Thyroid gland (tissue), 4 donors: ENCODE measurements around the gene NPAS1. TPM values are rescaled to one million over a fixed set of nuclear protein-coding genes. Genes with fewer than 3 reads are reported as not detected.

ENCODE experiments used
- DNase-seq, 2 donors: peaks; one replicate each; pipeline ENCODE4 v3.0.0-alpha.2; 2019
- H3K27ac ChIP-seq, 3 donors: fragments of 200-600 bp; sonication (generic); 1 replicate in 2 of 3; 2 replicates in 1 of 3; pipeline ENCODE4 v1.5.1; 2016 to 2019; ENCODE audit warnings: mild to moderate bottlenecking in 1 of 3, moderate library complexity in 1 of 3
- H3K27me3 ChIP-seq: fragments of 200-600 bp; sonication (generic); one replicate; pipeline ENCODE4 v1.5.1; 2019
- H3K36me3 ChIP-seq, 2 donors: fragments of 200-600 bp; sonication (generic); one replicate each; pipeline ENCODE4 v1.5.1; 2016 to 2019
- H3K4me1 ChIP-seq, 2 donors: fragments of 200-600 bp; sonication (generic); one replicate each; pipeline ENCODE4 v1.5.1; 2017 to 2019
- H3K4me3 ChIP-seq, 3 donors: fragments of 200-600 bp; sonication (generic); replicated peaks in 1 of 3; 1 replicate in 2 of 3; 2 replicates in 1 of 3; pipeline ENCODE4 v1.5.1; 2016; ENCODE audit warnings: mild to moderate bottlenecking in 1 of 3
- H3K9me3 ChIP-seq: fragments of 200-600 bp; sonication (generic); one replicate; pipeline ENCODE4 v1.5.1; 2017
- POLR2A ChIP-seq, 2 donors: fragments of 450-650 bp; IDR thresholded peaks; one replicate each; pipeline ENCODE4 v1.6.1; 2017; ENCODE audit warnings: antibody characterized with exemption in 2 of 2, mild to moderate bottlenecking in 2 of 2, moderate library complexity in 1 of 2
- WGBS, 2 donors: methylation state at CpG; one replicate each; pipeline ENCODE4 v1.1.5; 2017; 5-methylcytosine and 5-hydroxymethylcytosine counted together
- intact Hi-C: fragments of 100-400 bp; cut with DNase I; formaldehyde crosslinking; loops from one replicate; pipeline ENCODE4 v1.15.1; 2023
- total RNA-seq, 4 donors: library from RNA; depleted of rRNA; stranded (reverse); fragments of >200 nt; gene quantifications; one replicate each; pipeline ENCODE4 v1.2.3, GENCODE V29; 2016
- TF ChIP-seq, protein P1 (sequence below), 6 experiments: fragments of 200-600 bp in 3 of 6; fragments of 450-650 bp in 3 of 6; sonication (generic) in 3 of 6; IDR thresholded peaks; one replicate each; pipeline ENCODE4 v1.5.1; 2016 to 2019; ENCODE audit warnings: antibody characterized with exemption in 6 of 6, mild to moderate bottlenecking in 2 of 6, inconsistent platforms in 1 of 6, moderate library complexity in 1 of 6

The NPAS1 gene
- total RNA-seq, 4 donors from 2014 or later, result 0.56 to 0.71 TPM; not detected in 2

DNA sequence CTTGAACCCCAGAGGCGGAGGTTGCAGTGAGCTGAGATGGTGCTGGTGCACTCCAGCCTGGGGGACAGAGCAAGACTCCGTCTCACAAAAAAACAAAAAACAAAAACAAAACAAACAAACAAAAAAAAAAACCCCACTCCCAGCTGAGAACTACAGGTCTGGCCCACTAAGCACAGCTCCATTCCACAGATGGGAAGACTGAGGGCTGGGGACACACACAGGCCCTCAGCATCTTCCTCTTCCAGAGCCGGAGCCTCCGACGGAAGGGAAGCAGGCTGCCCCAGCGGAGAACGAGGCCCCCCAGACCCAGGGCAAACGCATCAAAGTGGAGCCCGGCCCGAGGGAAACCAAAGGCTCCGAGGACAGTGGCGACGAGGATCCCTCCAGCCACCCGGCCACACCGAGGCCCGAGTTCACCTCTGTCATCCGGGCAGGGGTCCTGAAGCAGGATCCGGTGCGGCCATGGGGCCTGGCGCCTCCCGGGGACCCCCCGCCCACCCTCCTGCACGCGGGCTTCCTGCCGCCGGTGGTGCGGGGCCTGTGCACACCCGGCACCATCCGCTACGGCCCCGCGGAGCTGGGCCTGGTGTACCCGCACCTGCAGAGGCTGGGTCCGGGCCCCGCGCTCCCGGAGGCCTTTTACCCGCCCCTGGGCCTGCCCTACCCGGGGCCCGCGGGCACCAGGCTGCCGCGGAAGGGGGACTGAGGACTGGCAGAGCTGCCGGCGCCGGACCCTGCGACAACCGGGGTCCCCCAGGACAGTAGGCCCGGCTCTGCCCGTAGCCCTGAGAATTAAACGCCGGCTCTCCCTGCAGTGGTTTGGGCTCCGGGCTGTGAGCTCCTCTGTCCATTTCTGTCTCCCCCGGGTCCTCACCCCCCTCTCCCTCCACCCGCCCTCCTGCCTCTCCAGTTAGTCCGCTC, 25.6 kb downstream of the NPAS1 start:
- H3K4me3 ChIP-seq, result no peak overlapping the region
- H3K4me1 ChIP-seq, result peaks cover 8 to 14% of the 10 kb centered on the region in 2 donors
- DNase-seq, result no peak
- WGBS, 2 donors, result 95 to 97% methylated on average over 30 to 32 of the region's 56 CpGs
- intact Hi-C loops, result no loop called here
- H3K9me3 ChIP-seq, result no peaks in the 10 kb centered on the region
- H3K27me3 ChIP-seq, result no peaks in the 10 kb centered on the region
- no peak overlapping the region for H3K27ac ChIP-seq
- no peaks in the 10 kb centered on the region for H3K36me3 ChIP-seq
- TF ChIP-seq POLR2A (IDR thresholded peaks at IDR 0.05), result no peak
- TF ChIP-seq, protein P1, sequence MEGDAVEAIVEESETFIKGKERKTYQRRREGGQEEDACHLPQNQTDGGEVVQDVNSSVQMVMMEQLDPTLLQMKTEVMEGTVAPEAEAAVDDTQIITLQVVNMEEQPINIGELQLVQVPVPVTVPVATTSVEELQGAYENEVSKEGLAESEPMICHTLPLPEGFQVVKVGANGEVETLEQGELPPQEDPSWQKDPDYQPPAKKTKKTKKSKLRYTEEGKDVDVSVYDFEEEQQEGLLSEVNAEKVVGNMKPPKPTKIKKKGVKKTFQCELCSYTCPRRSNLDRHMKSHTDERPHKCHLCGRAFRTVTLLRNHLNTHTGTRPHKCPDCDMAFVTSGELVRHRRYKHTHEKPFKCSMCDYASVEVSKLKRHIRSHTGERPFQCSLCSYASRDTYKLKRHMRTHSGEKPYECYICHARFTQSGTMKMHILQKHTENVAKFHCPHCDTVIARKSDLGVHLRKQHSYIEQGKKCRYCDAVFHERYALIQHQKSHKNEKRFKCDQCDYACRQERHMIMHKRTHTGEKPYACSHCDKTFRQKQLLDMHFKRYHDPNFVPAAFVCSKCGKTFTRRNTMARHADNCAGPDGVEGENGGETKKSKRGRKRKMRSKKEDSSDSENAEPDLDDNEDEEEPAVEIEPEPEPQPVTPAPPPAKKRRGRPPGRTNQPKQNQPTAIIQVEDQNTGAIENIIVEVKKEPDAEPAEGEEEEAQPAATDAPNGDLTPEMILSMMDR (IDR thresholded peaks at IDR 0.05), result no peak

DNA sequence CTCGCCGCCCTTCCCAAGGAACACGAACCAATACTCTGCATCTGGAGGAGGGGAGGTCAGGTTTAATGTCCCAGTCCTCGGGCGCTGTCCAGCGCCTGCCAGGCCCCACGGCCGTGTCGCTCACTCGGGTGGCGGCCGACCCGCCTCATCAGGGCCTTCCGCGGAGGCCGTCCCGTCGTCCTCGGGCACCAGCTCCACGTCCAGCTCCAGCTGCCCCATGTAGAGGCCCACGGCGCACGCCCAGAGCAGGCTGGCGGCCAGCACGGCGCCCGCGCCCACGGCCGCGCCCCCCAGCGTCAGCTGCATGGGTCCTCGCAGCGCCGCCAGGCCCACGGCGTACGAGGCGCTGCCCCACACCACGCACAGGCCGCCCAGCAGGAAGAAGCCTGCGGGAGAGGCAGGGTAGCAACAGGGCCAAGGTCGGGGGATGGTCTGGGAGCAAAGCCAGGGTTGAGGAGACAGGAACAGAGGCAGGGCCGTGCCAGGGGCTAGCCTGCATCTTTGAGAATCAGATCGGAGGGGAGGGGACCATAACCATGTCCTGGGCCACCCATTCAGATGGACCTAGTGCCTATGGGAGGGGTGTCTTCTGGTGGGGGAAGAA, 26.3 kb downstream of the NPAS1 start:
- H3K36me3 ChIP-seq, result no peaks in the 10 kb centered on the region
- TF ChIP-seq, protein P1 (IDR thresholded peaks at IDR 0.05), result no peak
- WGBS, 2 donors, result 92 to 95% methylated on average over 25 to 43 of the region's 45 CpGs
- H3K27me3 ChIP-seq, result no peaks in the 10 kb centered on the region
- H3K4me1 ChIP-seq, result peaks cover 8 to 14% of the 10 kb centered on the region in 2 donors
- no peak overlapping the region for H3K4me3 ChIP-seq
- H3K9me3 ChIP-seq, result no peaks in the 10 kb centered on the region
- intact Hi-C loops, result no loop called here
- H3K27ac ChIP-seq, result no peak overlapping the region
- no peak for DNase-seq

DNA sequence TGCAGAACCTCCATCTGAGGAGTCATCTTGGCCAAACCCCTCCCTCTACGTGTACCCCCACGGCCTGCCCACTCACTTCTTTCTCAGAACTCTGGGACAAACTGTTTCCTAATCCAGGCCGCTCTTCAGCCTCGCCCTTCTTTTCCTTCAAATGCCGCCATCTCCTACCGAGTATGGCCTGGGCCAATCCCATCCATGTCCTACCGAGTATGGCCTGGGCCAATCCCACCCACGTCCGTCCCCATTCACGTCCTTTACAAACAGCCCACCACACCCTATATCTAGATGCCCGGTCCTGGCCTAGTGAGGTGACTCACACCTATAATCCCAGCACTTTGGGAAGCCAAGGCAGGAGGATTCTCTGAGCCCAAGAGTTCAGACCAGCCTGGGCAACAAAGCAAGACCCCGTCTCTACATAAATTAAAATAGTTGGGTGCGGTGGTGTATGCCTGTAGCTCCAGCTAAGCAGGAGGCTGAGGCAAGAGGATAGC, 27.7 kb downstream of the NPAS1 start:
- TF ChIP-seq, protein P1 (IDR thresholded peaks at IDR 0.05), result no peak
- no peak for TF ChIP-seq POLR2A (IDR thresholded peaks at IDR 0.05)
- Histone ChIP-seq H3K4me1 (peaks cover 8 to 14% of the 10 kb centered on the region in 2 donors), H3K27me3 (no peaks in the 10 kb centered on the region), H3K36me3 (no peaks in the 10 kb centered on the region), H3K9me3 (no peaks in the 10 kb centered on the region), H3K27ac (no peak overlapping the region), H3K4me3 (peak overlapping the region in 1 of 3 donors; percentile 91)
- DNase-seq, result no peak
- intact Hi-C loops, result no loop called here
- 82 to 83% methylated on average over 13 of the region's 13 CpGs for WGBS, 2 donors

DNA sequence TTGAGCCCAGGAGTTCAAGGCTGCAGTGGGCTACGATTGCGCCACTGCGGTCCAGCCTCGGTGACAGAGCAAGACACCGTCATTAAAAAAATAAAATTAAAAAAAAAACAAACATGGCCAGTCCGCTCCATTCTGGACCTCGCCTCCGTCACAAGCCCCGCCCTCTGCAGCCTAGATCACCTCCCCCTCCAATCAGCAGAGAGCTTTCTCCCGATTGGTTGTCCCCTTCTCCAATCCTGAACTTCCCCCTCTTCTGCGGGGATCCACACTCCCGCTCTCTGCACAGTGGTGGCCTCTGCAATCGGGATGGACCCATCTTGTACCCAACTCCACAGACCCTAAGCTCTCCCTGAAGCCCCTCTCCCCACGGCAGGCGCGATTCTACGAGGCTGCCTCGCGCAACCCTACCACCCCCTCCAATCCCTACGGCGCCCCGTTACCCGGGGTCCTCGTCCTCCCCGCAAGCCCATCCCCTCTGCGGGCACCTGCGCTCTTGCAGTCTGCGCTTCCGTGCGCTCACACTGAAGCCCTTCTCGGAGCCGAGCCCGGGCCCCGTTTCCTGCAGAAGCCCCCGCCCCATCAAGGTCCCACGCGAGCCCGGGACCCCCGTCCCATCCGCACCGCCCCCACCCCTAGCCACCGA, 28.2 kb downstream of the NPAS1 start:
- WGBS, 2 donors, result 6% methylated on average over 25 to 29 of the region's 42 CpGs
- intact Hi-C loops, result no loop called here
- no peaks in the 10 kb centered on the region for H3K27me3 ChIP-seq
- peak overlapping the region in 2 of 3 donors; percentile 68 to 69 for H3K27ac ChIP-seq
- H3K36me3 ChIP-seq, result no peaks in the 10 kb centered on the region
- peaks cover 8 to 14% of the 10 kb centered on the region in 2 donors for H3K4me1 ChIP-seq
- TF ChIP-seq, protein P1 (IDR thresholded peaks at IDR 0.05), result no peak
- TF ChIP-seq POLR2A (IDR thresholded peaks at IDR 0.05), result peak in 1 of 2 donors; percentile 34
- DNase-seq, result peak; percentile 72 to 75
- peak overlapping the region; percentile 91 to 98 (median 92) for H3K4me3 ChIP-seq
- no peaks in the 10 kb centered on the region for H3K9me3 ChIP-seq
